ENCODE results near the gene MIER3.

GRCh38 chr5:56938858-56939257, 13.1 kb downstream of the MIER3 start:
- TF ChIP-seq CTCF (IDR thresholded peaks at IDR 0.05) (no peak), POLR2AphosphoS5 (IDR thresholded peaks at IDR 0.05) (no peak), POLR2A (IDR thresholded peaks at IDR 0.05) (no peak)
